H9 (cell line): ENCODE data around the gene METTL26. TPM values are rescaled to one million over a fixed set of nuclear protein-coding genes. Genes with fewer than 3 reads are reported as not detected.

Experiments used
- DNase-seq: peaks from one replicate; pipeline ENCODE4 v3.0.0-alpha.2; 2017
- H2AFZ ChIP-seq: one replicate; pipeline ENCODE4 v1.6.1; 2013; ENCODE audit warnings: mild to moderate bottlenecking, low read length, control low read depth, moderate library complexity
- H2AK5ac ChIP-seq: 2 replicates; pipeline ENCODE4 v1.6.1; 2013; ENCODE audit warnings: low read length, control low read depth, mixed read lengths; ENCODE audit not compliant: insufficient read length
- H2BK120ac ChIP-seq: one replicate; pipeline ENCODE4 v1.6.1; 2013; ENCODE audit warnings: low read depth, mild to moderate bottlenecking, low read length, control low read depth, inconsistent platforms; ENCODE audit not compliant: poor library complexity, severe bottlenecking
- H2BK12ac ChIP-seq: 2 replicates; pipeline ENCODE4 v1.6.1; 2013; ENCODE audit warnings: low read length, control low read depth, mixed read lengths, low read depth; ENCODE audit not compliant: insufficient read length
- H2BK15ac ChIP-seq: 2 replicates; pipeline ENCODE4 v1.6.1; 2013; ENCODE audit warnings: low read depth, low read length, control low read depth
- H2BK20ac ChIP-seq: one replicate; pipeline ENCODE4 v1.6.1; 2013; ENCODE audit warnings: low read depth, mild to moderate bottlenecking, low read length, control low read depth, inconsistent platforms; ENCODE audit not compliant: poor library complexity, severe bottlenecking
- H2BK5ac ChIP-seq: 2 replicates; pipeline ENCODE4 v1.6.1; 2013; ENCODE audit warnings: low read length, control low read depth, mixed read lengths; ENCODE audit not compliant: insufficient read length
- H3K14ac ChIP-seq: 2 replicates; pipeline ENCODE4 v1.6.1; 2013; ENCODE audit warnings: low read length, control low read depth; ENCODE audit not compliant: insufficient read depth
- H3K18ac ChIP-seq: 2 replicates; pipeline ENCODE4 v1.6.1; 2013; ENCODE audit warnings: low read depth, mild to moderate bottlenecking, mixed read lengths, low read length, control low read depth; ENCODE audit not compliant: insufficient read length
- H3K23ac ChIP-seq: 2 replicates; pipeline ENCODE4 v1.6.1; 2013; ENCODE audit warnings: low read length, control low read depth, mixed read lengths, low read depth; ENCODE audit not compliant: insufficient read length
- H3K23me2 ChIP-seq: 2 replicates; pipeline ENCODE4 v1.6.1; 2013; ENCODE audit warnings: low read depth, mild to moderate bottlenecking, mixed read lengths, low read length, control low read depth; ENCODE audit not compliant: insufficient read length, poor library complexity, severe bottlenecking
- H3K27ac ChIP-seq: 2 replicates; pipeline ENCODE4 v1.5.1; 2013; ENCODE audit warnings: low read length, control low read depth, mixed read lengths, low read depth; ENCODE audit not compliant: insufficient read length
- H3K27me3 ChIP-seq: 2 replicates; pipeline ENCODE4 v1.6.1; 2013; ENCODE audit warnings: low read length, control low read depth, inconsistent platforms; ENCODE audit not compliant: insufficient read depth
- H3K4ac ChIP-seq: 2 replicates; pipeline ENCODE4 v1.6.1; 2013; ENCODE audit warnings: low read depth, mild to moderate bottlenecking, control low read depth, inconsistent platforms, low read length, moderate library complexity
- H3K4me1 ChIP-seq: 2 replicates; pipeline ENCODE4 v1.6.1; 2013; ENCODE audit warnings: low read length, control low read depth, inconsistent platforms; ENCODE audit not compliant: insufficient read depth
- H3K4me2 ChIP-seq: 2 replicates; pipeline ENCODE4 v1.6.1; 2013; ENCODE audit warnings: low read length, control low read depth, mixed read lengths; ENCODE audit not compliant: insufficient read length, insufficient read depth
- H3K56ac ChIP-seq: 2 replicates; pipeline ENCODE4 v1.6.1; 2013; ENCODE audit warnings: low read depth, mild to moderate bottlenecking, mixed read lengths, low read length, control low read depth; ENCODE audit not compliant: insufficient read length
- H3K79me1 ChIP-seq: 2 replicates; pipeline ENCODE4 v1.6.1; 2013; ENCODE audit warnings: low read depth, mild to moderate bottlenecking, moderate library complexity, low read length, control low read depth, inconsistent platforms; ENCODE audit not compliant: insufficient read depth, poor library complexity, severe bottlenecking
- H3K79me2 ChIP-seq: 2 replicates; pipeline ENCODE4 v1.6.1; 2013; ENCODE audit warnings: low read length, control low read depth, inconsistent platforms; ENCODE audit not compliant: insufficient read depth
- H3K9ac ChIP-seq: 2 replicates; pipeline ENCODE4 v1.6.1; 2013; ENCODE audit warnings: low read length, control low read depth, mixed read lengths; ENCODE audit not compliant: insufficient read length; ENCODE audit errors: extremely low read depth
- H3K9me3 ChIP-seq: one replicate; pipeline ENCODE4 v1.6.1; 2013; ENCODE audit warnings: low read depth, low read length, inconsistent platforms; ENCODE audit not compliant: control insufficient read depth
- H3T11ph ChIP-seq: one replicate; pipeline ENCODE4 v1.6.1; 2013; ENCODE audit warnings: mild to moderate bottlenecking, low read length, control low read depth, inconsistent platforms
- H4K20me1 ChIP-seq: one replicate; pipeline ENCODE4 v1.6.1; 2013; ENCODE audit not compliant: control insufficient read depth, insufficient read length, insufficient read depth
- H4K5ac ChIP-seq: 2 replicates; pipeline ENCODE4 v1.6.1; 2013; ENCODE audit warnings: low read depth, mild to moderate bottlenecking, mixed read lengths, low read length, control low read depth; ENCODE audit not compliant: insufficient read length
- H4K8ac ChIP-seq: replicated peaks from 2 replicates; pipeline ENCODE4 v1.6.1; 2013; ENCODE audit warnings: low read length, control low read depth, mixed read lengths, low read depth; ENCODE audit not compliant: insufficient read length
- H4K91ac ChIP-seq: 2 replicates; pipeline ENCODE4 v1.6.1; 2013; ENCODE audit warnings: low read depth, mild to moderate bottlenecking, moderate library complexity, mixed read lengths, low read length, control low read depth; ENCODE audit not compliant: insufficient read length
- H3K27ac Mint-ChIP-seq, 3 experiments: 2 replicates in 2 of 3; 3 replicates in 1 of 3; pipeline ENCODE4 v1.8.0; 2020 to 2021; ENCODE audit warnings: mixed read lengths in 3 of 3, mild to moderate bottlenecking in 1 of 3, moderate library complexity in 1 of 3
- H3K27me3 Mint-ChIP-seq: 2 replicates; pipeline ENCODE4 v1.8.0; 2021; ENCODE audit warnings: low read depth, mild to moderate bottlenecking, moderate library complexity, mixed read lengths
- H3K36me3 Mint-ChIP-seq, 3 experiments: 2 replicates in 2 of 3; 3 replicates in 1 of 3; pipeline ENCODE4 v1.8.0; 2020 to 2021; ENCODE audit warnings: low read depth in 3 of 3, mixed read lengths in 3 of 3; ENCODE audit not compliant: insufficient read depth in 1 of 3
- H3K4me1 Mint-ChIP-seq, 2 experiments: 2 replicates each; pipeline ENCODE4 v1.8.0; 2020; ENCODE audit warnings: mixed read lengths in 2 of 2
- H3K4me3 Mint-ChIP-seq, 2 experiments: 2 replicates in 1 of 2; 3 replicates in 1 of 2; pipeline ENCODE4 v1.8.0; 2020 to 2021; ENCODE audit warnings: mild to moderate bottlenecking in 2 of 2, mixed read lengths in 2 of 2, moderate library complexity in 1 of 2
- H3K9me3 Mint-ChIP-seq, 2 experiments: 2 replicates in 1 of 2; 3 replicates in 1 of 2; pipeline ENCODE4 v1.8.0; 2020; ENCODE audit warnings: mild to moderate bottlenecking in 2 of 2, mixed read lengths in 2 of 2, moderate library complexity in 1 of 2
- CTCF ChIP-seq: fragments of 200-600 bp; sonication (generic); conservative IDR thresholded peaks from 3 replicates; pipeline ENCODE4 v1.8.0; 2021; ENCODE audit warnings: antibody characterized with exemption, mild to moderate bottlenecking
- WGBS: extraction: QIAGEN DNeasy Blood & Tissue Kit; methylation state at CpG from one replicate; pipeline ENCODE4 v1.1.7; 2013; ENCODE audit warnings: missing lambda C conversion rate, low lambda C conversion rate, mixed read lengths; ENCODE audit not compliant: insufficient read length; ENCODE audit errors: extremely low coverage; 5-methylcytosine and 5-hydroxymethylcytosine counted together
- total RNA-seq: library from RNA; stranded (reverse); gene quantifications from 2 replicates; pipeline ENCODE4 v1.2.1, GENCODE V29; 2021

METTL26 gene
- total RNA-seq, 1 experiment from 2014 or later: 108 TPM

- no peak within 1 kb of the TSS for H2AFZ ChIP-seq
- H3K27me3 Mint-ChIP-seq: peaks cover 52% of the 10 kb centered on the region
- H2AK5ac ChIP-seq: no peak within 1 kb of the TSS
Observed at GRCh38 chr16:589658-590187, 46.4 kb downstream of the METTL26 start, which contains the start of gene RAB40C. Gene RAB40C (plus strand): TSS chr16:590066. CDS start chr16:590292, 226 bp downstream.

More at GRCh38 chr16:589658-590187, 46.4 kb downstream of the METTL26 start, which contains the start of gene RAB40C:
- Mint-ChIP-seq H3K27ac (peak within 1 kb of the TSS; percentile 99 to 100 (median 100)), H3K4me1 (peaks cover 16 to 25% of the 10 kb centered on the region in 2 experiments), H3K9me3 (0 out of 5 replicates have a peak, but pooled peaks cover 0 to 3% of the 10 kb centered on the region in 2 experiments), H3K4me3 (peak within 1 kb of the TSS; percentile 94 to 99), H3K36me3 (peaks cover 0 to 12% (median 7%) of the 10 kb centered on the region in 3 experiments; a peak in 6 of 7 replicates)
- Histone ChIP-seq H3K79me1 (peaks cover 3% of the 10 kb centered on the region), H4K20me1 (no peaks in the 10 kb centered on the region), H3K56ac (no peak within 1 kb of the TSS), H3K9me3 (no peaks in the 10 kb centered on the region), H4K8ac (no peak within 1 kb of the TSS), H4K91ac (no peak within 1 kb of the TSS), H3K4me1 (no peaks in the 10 kb centered on the region), H2BK15ac (no peak within 1 kb of the TSS), H3K4ac (no peak within 1 kb of the TSS), H3K18ac (peak within 1 kb of the TSS; percentile 99), H3K27ac (peak within 1 kb of the TSS; percentile 14), H3K27me3 (peaks cover 7% of the 10 kb centered on the region; the same call in 1 of the 2 replicates), H3K4me2 (peak within 1 kb of the TSS; percentile 61), H3T11ph (no peak within 1 kb of the TSS), H3K14ac (peak within 1 kb of the TSS; percentile 99), H2BK12ac (no peak within 1 kb of the TSS), H3K23ac (no peak within 1 kb of the TSS), H2BK120ac (no peak within 1 kb of the TSS), H2BK5ac (no peak within 1 kb of the TSS), H3K79me2 (no peaks in the 10 kb centered on the region; the same call in 1 of the 2 replicates), H2BK20ac (no peak within 1 kb of the TSS), H3K9ac (peak within 1 kb of the TSS; percentile 78), H4K5ac (no peak within 1 kb of the TSS), H3K23me2 (peaks cover 5% of the 10 kb centered on the region)
- WGBS: no CpG with 5 or more reads among the region's 67 CpGs
- DNase-seq: peak; percentile 99
- TF ChIP-seq CTCF: 0 out of 3 replicates have a peak, but pooled peaks have one; percentile 18
